Central memory CD4-positive, alpha-beta T cell (primary cell): ENCODE measurements around the gene DTD1.

Source experiments
- DNase-seq: peaks from one replicate; pipeline ENCODE4 v3.0.0; 2022

DTD1 gene

DNA sequence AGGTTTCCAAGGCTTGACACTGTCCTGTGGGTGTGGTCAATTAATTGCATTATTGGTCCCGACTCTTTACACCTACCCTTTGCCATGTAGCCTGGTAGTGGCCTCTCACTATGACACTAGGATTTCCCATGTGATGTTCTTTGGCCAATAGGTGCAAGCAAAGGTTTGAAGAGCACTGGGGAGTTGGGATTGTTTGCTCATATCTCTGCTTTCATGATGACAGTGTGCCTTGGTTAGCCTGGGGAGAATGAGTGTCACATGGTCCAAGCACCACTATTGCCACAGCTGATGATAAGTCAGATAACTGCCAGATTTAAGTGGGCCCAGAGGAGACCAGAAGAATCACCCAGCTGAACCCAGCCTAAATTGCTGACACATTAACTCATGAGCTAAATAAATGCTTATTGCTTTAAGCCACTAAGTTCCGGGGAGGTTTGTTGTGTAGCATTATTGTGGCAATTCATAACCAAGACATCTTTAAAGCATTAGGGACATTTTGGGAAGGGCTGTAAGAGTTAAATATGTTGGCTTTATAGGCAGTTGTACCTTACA is 208.5 kb downstream of the DTD1 start:
- no peak for DNase-seq

DNA sequence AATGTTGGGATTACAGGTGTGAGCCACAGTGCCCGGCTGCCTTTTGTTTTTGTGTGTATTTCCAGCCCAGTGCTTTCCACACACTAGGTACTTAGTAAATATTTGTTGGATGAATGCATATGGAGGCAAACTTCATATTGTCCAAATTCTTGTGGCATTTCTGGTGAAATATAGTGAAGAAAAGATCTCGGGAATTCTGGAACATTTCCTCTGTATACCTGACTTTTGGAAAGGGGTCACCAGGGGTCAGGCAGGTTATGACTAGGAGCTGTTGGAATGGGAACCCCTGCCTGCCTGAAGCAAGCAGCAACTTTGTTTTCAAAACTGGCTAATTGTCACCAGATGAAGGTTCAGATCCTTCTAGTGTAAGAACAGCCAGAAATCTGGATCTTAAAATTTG is 213.7 kb downstream of the DTD1 start:
- no peak for DNase-seq

DNA sequence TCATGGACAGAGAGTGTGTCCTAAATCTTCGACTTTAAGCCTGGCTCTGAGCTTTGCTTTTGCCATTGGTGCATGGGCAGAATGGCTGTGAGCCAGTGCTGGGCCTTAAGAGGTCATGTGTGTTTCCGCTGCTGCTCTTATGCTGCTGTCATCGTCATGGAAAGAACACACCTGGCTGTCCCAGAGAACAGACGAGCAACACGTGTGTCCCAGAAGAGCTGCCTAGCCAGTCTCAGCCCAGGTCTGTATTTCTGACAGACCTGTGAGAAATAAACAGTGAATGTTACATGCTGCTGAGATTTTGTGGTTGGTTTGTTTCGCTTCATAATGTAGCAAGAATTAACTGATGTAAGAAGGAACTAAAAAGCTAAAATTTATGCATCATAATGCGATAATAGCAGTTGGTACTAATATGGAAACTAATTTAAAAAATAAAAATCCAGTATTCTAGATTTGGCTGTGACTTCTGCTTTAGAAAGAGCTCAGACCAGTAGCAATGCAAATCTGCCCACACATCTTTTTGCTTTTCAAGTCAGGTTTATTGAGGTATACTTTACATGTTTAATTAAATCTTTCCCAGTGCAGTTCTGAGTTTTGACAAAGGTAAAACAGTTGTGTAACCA is 214.3 kb downstream of the DTD1 start:
- DNase-seq = no peak

DNA sequence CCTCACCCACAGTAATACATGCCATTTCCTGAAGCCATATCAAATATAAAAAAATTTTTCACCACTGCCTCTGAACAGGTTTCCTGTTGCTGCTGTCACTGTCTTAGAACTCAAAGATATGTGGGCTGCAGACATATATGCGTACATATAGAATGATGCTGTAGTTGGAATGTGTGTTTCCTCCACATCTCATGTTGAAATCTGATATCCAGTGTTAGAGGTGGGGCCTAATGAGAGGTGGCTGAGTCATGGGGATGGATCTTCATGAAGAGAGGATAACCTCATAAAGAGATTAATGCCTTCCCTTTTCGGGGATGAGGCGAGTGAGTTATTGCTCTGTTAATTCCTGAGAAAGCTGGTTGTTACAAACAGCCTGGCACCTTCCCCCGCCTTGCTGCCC is 218.0 kb downstream of the DTD1 start:
- DNase-seq = no peak

DNA sequence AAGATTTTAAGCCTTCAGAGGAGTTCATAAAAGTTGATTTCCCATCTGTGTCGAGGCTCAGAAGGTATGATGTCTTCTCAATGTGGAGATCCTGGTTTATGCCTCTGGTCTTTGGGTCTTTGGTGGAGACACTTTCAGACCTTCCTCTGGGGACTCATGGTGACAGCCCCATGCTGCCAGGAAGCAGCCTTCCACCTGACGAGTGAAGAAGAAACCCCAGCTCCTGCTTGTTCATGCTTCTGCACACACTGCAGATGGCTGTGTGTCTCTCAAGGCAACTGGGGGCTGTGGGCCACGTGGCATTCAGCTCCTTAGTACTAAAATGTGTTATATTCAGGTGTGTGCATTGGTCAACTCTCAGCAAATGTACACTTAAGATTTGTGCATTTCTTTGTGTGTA is 220.9 kb downstream of the DTD1 start:
- DNase-seq = no peak

DNA sequence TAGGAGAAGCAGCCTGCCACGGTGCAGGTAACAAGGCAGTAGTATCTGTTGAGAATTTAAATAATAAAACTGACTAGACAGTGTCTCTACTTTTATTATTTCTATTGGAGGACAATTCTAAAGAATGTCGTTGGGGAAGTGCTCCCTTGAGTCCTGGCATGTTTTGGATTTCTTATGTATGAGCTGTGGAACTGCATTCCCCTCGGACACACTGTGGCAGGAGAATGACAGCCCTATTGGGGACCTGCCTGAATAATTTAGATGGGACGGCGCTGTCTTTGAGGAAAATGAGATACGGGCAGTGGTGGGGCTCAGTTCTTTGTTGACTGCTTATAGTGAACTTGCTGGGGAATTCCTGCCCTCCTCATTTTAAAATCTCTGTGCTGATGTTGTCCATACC is 223.3 kb downstream of the DTD1 start:
- no peak for DNase-seq

DNA sequence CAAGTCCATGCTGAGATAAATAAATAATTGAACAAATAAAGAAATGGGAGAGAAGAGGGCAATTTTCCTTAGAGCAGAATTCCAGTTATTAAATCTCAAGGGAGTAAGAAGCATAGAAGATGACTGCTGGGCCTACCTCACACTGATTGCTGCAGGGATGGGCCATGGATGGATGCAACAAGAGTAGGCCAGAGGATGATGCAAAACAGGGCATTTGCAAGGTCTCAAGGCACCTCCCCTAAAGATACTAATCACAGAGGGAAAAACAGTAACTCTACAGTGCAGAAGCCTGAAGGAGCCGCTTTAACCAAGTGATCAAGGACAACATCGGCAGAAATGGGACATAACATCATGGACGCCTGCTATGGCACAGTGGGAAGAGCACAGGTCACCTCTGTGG is 224.1 kb downstream of the DTD1 start:
- DNase-seq = no peak

DNA sequence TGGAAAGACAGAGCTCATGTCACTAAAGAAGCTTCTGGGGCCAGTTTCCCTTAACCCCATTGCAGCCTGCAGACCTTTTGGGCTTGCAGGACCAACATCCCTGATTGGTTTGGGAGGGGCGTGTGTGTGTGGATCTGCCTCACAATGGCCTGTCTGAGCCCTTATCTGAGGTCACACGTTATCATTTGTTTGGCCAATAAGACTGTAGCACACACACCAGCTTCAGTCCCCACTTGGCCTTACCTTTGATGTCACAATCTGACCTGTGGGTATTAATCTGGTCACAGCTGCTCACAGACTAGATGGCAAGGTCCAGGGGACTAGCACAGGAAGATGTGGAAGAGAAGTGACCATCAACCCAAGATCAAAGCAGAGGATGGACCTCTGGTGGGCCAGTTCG is 225.6 kb downstream of the DTD1 start, which contains the start of gene SCP2D1:
TSS of gene SCP2D1 (plus strand) at position 301 of the 400 bp plus-strand sequence. CDS start at position 334, 33 bp downstream.
- no peak for DNase-seq

DNA sequence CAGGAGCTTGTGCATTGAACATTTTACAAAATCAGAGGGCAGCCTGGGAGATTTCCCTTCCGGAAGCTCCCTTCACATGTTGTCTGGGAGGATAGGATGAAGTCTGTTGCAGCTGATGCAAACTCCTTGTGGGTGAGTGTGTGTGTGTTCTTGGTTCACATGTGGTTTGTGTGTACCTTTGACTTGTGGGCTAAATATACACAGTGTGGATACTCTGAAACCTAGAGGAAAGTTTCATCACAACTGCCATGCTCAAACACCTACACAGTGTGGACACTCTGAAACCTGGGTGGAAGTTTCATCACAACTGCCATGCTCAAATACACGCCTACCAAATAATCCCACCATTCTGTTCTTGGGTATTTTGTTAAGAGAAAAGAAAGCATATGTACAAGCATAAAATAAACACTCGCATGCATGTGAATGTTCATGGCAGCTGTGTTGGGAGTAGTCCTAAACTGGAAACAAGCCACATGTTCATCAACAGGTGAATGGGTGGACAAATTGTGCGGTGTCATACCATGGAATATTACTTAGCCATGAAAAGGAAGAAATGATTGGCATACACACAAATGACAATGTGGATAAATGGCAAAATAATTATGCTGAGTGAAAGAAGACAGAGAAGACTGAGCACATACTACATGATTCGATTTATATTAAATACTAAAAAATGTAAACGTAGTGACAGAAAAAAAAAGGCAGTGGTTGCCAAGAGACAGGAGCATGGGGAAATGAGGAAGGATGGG is 227.5 kb downstream of the DTD1 start:
- DNase-seq = no peak
